Ammon's horn (tissue), 1 donor: Measurements from ENCODE around the gene RNF207.
"Not testable (repeated sequence)": the region's sequence is repeated elsewhere in the genome, so short reads cannot be mapped to it uniquely, and the experiment has no call there.

ENCODE experiments used
- DNase-seq: peaks from one replicate; pipeline ENCODE4 v3.0.0-alpha.2; 2016; ENCODE audit warnings: low spot score

The RNF207 gene

GRCh38 chr1:6200188-6200809 lies 5.6 kb upstream of the RNF207 start:
- no peak for DNase-seq

- no peak for DNase-seq
Measured at GRCh38 chr1:6202256-6202655, 3.7 kb upstream of the RNF207 start.

GRCh38 chr1:6206520-6206855 lies 569 bp downstream of the RNF207 start:
- DNase-seq: no peak

GRCh38 chr1:6207075-6207885 lies 1.4 kb downstream of the RNF207 start:
- no peak for DNase-seq

- DNase-seq: no peak
Measured at GRCh38 chr1:6207921-6208320, 2.0 kb downstream of the RNF207 start.

- DNase-seq: peak; percentile 58
Measured at GRCh38 chr1:6208723-6209660, 3.1 kb downstream of the RNF207 start.

GRCh38 chr1:6209661-6210580 lies 4.0 kb downstream of the RNF207 start:
- no peak for DNase-seq

- no peak for DNase-seq
Measured at GRCh38 chr1:6210591-6211355, 4.9 kb downstream of the RNF207 start.

- DNase-seq: no peak
Measured at GRCh38 chr1:6211731-6212130, 5.8 kb downstream of the RNF207 start.

- no peak for DNase-seq
Measured at GRCh38 chr1:6212193-6212959, 6.5 kb downstream of the RNF207 start.

- DNase-seq: no peak
Measured at GRCh38 chr1:6218375-6219164, 12.7 kb downstream of the RNF207 start.

- not testable (repeated sequence) for DNase-seq
Measured at GRCh38 chr1:6219641-6220040, 13.7 kb downstream of the RNF207 start.

- no peak for DNase-seq
Measured at GRCh38 chr1:6220236-6220635, 14.3 kb downstream of the RNF207 start.

GRCh38 chr1:6221210-6221784 lies 15.4 kb downstream of the RNF207 start:
- no peak for DNase-seq

GRCh38 chr1:6222636-6223035 lies 16.7 kb downstream of the RNF207 start:
- DNase-seq: no peak

GRCh38 chr1:6223617-6224016 lies 17.7 kb downstream of the RNF207 start:
- no peak for DNase-seq

- DNase-seq: no peak
Measured at GRCh38 chr1:6224718-6225117, 18.8 kb downstream of the RNF207 start.

GRCh38 chr1:6225651-6226050 lies 19.7 kb downstream of the RNF207 start:
- no peak for DNase-seq

GRCh38 chr1:6233376-6233775 lies 27.5 kb downstream of the RNF207 start:
- no peak for DNase-seq
